Measurements from ENCODE around the gene CENPB. TPM values are rescaled to one million over a fixed set of nuclear protein-coding genes. Genes with fewer than 3 reads are reported as not detected.

Gene CENPB
- total and polyA plus RNA-seq, 10 of the 15 experiments (the other 5 are each of a cell fraction or from before 2014, with no cell fraction given): 0.16 to 71.2 (median 14.0) TPM

- TF ChIP-seq, protein P1, sequence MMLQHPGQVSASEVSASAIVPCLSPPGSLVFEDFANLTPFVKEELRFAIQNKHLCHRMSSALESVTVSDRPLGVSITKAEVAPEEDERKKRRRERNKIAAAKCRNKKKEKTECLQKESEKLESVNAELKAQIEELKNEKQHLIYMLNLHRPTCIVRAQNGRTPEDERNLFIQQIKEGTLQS (IDR thresholded peaks at IDR 0.05; ENCODE audit: borderline replicate concordance, extremely low read depth, low read depth, low read length): no peak
- TF ChIP-seq IKZF2 (IDR thresholded peaks at IDR 0.05): no peak
- TF ChIP-seq, protein P2, sequence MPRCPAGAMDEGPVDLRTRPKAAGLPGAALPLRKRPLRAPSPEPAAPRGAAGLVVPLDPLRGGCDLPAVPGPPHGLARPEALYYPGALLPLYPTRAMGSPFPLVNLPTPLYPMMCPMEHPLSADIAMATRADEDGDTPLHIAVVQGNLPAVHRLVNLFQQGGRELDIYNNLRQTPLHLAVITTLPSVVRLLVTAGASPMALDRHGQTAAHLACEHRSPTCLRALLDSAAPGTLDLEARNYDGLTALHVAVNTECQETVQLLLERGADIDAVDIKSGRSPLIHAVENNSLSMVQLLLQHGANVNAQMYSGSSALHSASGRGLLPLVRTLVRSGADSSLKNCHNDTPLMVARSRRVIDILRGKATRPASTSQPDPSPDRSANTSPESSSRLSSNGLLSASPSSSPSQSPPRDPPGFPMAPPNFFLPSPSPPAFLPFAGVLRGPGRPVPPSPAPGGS (IDR thresholded peaks at IDR 0.05; ENCODE audit: borderline replicate concordance, insufficient read depth, low read depth, low read length, poor library complexity, severe bottlenecking): no peak
- TF ChIP-seq CHD2 (IDR thresholded peaks at IDR 0.05; ENCODE audit: borderline replicate concordance, low read depth, low read length): no peak
Measured at GRCh38 chr20:3800878-3801260, 14.3 kb upstream of the CENPB start (continued).

- Histone ChIP-seq H3K27me3 (replicated peaks in 1 of 2; ENCODE audit: control insufficient read depth in 2 of 2, insufficient read depth in 2 of 2, low read length in 1 of 2) (no peaks in the 10 kb centered on the region), H3K27ac (ENCODE audit: control insufficient read depth, insufficient read depth) (no peak overlapping the region), H3K36me3 (ENCODE audit: control insufficient read depth in 2 of 2, insufficient read depth in 2 of 2, low read length in 1 of 2) (peaks cover 23 to 28% of the 10 kb centered on the region in 2 experiments), H3K4me3 (no peak overlapping the region), H2AFZ (ENCODE audit: control insufficient read depth, low read depth, low read length) (no peak overlapping the region), H3K79me2 (ENCODE audit: control insufficient read depth, insufficient read depth, low read length) (peaks cover 18% of the 10 kb centered on the region), H3K9ac (ENCODE audit: control insufficient read depth, insufficient read depth, low read length) (no peak overlapping the region), H3K4me1 (ENCODE audit: control insufficient read depth, insufficient read depth, low read length) (peaks cover 41% of the 10 kb centered on the region), H3K4me2 (ENCODE audit: control insufficient read depth, insufficient read depth) (peak overlapping the region; percentile 85), H3K9me3 (replicated peaks; ENCODE audit: control insufficient read depth, insufficient read depth, low read length) (no peaks in the 10 kb centered on the region), H4K20me1 (ENCODE audit: control insufficient read depth, insufficient read depth) (no peaks in the 10 kb centered on the region)
- CTCF ChIA-PET: interaction anchor here (0.6 to 3.8 kb wide), 4 partner anchors 13 to 53 kb away, joined by 3 to 33 read pairs (median 4); partner anchors contain the start of gene AP5S1
- no peak for ATAC-seq
- BruUV-seq (replicated peaks): no TSS peak
- in situ Hi-C loops (cut with MboI) (no loop called here), intact Hi-C loops (cut with micrococcal nuclease; ENCODE audit: unreplicated experiment) (no loop called here)
- no peak for TF ChIP-seq ZNF207 (IDR thresholded peaks at IDR 0.05; ENCODE audit: borderline replicate concordance)
- no peak for TF ChIP-seq FOS (IDR thresholded peaks at IDR 0.05; ENCODE audit: borderline replicate concordance, extremely low read depth, insufficient read length)
- TF ChIP-seq DPF2 (IDR thresholded peaks at IDR 0.05): no peak
- no peak for TF ChIP-seq ASH2L (IDR thresholded peaks at IDR 0.05; ENCODE audit: borderline replicate concordance, low read depth)
- no peak for TF ChIP-seq EED (IDR thresholded peaks at IDR 0.05; ENCODE audit: low read depth)
- no peak for TF ChIP-seq POLR2AphosphoS2 (IDR thresholded peaks at IDR 0.05; ENCODE audit: low read depth, low read length)
- no peak for TF ChIP-seq ZBTB33 (IDR thresholded peaks at IDR 0.05)
- no peak for TF ChIP-seq SKIL (IDR thresholded peaks at IDR 0.05; ENCODE audit: low read depth, poor library complexity, severe bottlenecking)
- no peak for DNase-seq (ENCODE audit: low read depth, low spot score)
- POLR2A ChIA-PET: interaction anchor here (0.5 to 1.5 kb wide), 6 partner anchors 8 to 33 kb away, joined by 3 to 7 read pairs (median 4); partner anchors contain the start of genes ADISSP, AP5S1 and CENPB
- RAD21 ChIA-PET (ENCODE audit: unreplicated experiment): interaction anchor here (0.8 to 1.5 kb wide), 4 partner anchors 11 to 20 kb away, joined by 3 to 6 read pairs (median 4); partner anchors contain the start of gene AP5S1
- 92% methylated on average over 18 of the region's 18 CpGs for WGBS (ENCODE audit: insufficient coverage, insufficient replicate concordance, low lambda C conversion rate, missing lambda C conversion rate)
- SMC1A ChIA-PET (ENCODE audit: uncharacterized antibody, unreplicated experiment): interaction anchor here (0.8 to 2.3 kb wide), 6 partner anchors 13 to 43 kb away, joined by 3 to 7 read pairs (median 6); partner anchors contain the start of genes AP5S1 and CENPB
- FAIRE-seq: no peak
Measured at GRCh38 chr20:3800256-3800877, 13.8 kb upstream of the CENPB start.
